B cell (primary cell): ENCODE data around the gene SWT1. TPM values are rescaled to one million over a fixed set of nuclear protein-coding genes. Genes with fewer than 3 reads are reported as not detected.

Experiments
- ATAC-seq: fragments of 200-7000 bp; cut with Tn5 transposase; one replicate; pipeline ENCODE4 v1.10.0; 2021; ENCODE audit warnings: low read depth, mild to moderate bottlenecking, moderate number of reproducible peaks, moderate library complexity
- CTCF ChIA-PET: fragments of 350-600 bp; sonication (Branson Sonifier 250); formaldehyde crosslinking; loops from one replicate; lab custom pipeline; 2021; ENCODE audit warnings: antibody characterized with exemption, inconsistent platforms; lab: Charles Lee
- POLR2A ChIA-PET: fragments of 350-600 bp; sonication (Branson Sonifier 250); formaldehyde crosslinking; loops from one replicate; lab custom pipeline; 2021; ENCODE audit warnings: antibody characterized with exemption; lab: Charles Lee
- DNase-seq: peaks from one replicate; pipeline ENCODE4 v3.0.0; 2013
- H2AFZ ChIP-seq: 2 replicates; pipeline ENCODE4 v1.6.1; 2012; ENCODE audit warnings: mild to moderate bottlenecking, low read depth, low read length; ENCODE audit not compliant: insufficient read depth, poor library complexity, severe bottlenecking
- H3K27ac ChIP-seq, 2 donors: 1 replicate in 1 of 2; 2 replicates in 1 of 2; pipeline ENCODE4 v1.5.1; 2012 to 2013; ENCODE audit warnings: low read length in 2 of 2, mild to moderate bottlenecking in 2 of 2, moderate library complexity in 1 of 2
- H3K27me3 ChIP-seq, 4 experiments: fragments of 200-600 bp in 1 of 4; sonication (generic) in 1 of 4; replicated peaks in 1 of 4; 1 replicate in 2 of 4; 2 replicates in 2 of 4; pipeline versions ENCODE4 v1.6.1 to v1.7.0; 2013 to 2016; ENCODE audit warnings: low read length in 3 of 4, mild to moderate bottlenecking in 2 of 4, mixed read lengths in 1 of 4, moderate library complexity in 1 of 4; ENCODE audit not compliant: insufficient read depth in 4 of 4, control insufficient read depth in 3 of 4; ENCODE audit errors: control extremely low read depth in 1 of 4
- H3K36me3 ChIP-seq, 2 experiments: replicated peaks in 1 of 2; 1 replicate in 1 of 2; 2 replicates in 1 of 2; pipeline versions ENCODE4 v1.6.1 to v1.7.1; 2013; ENCODE audit warnings: low read length in 1 of 2; ENCODE audit not compliant: insufficient read depth in 2 of 2, control insufficient read depth in 1 of 2; ENCODE audit errors: control extremely low read depth in 1 of 2, extremely low read depth in 1 of 2
- H3K4me1 ChIP-seq, 2 donors: fragments of 200-600 bp in 1 of 2; sonication (generic) in 1 of 2; 1 replicate in 1 of 2; 2 replicates in 1 of 2; pipeline versions ENCODE4 v1.5.1 to v1.6.1; 2013 to 2017; ENCODE audit warnings: low read length in 2 of 2; ENCODE audit not compliant: control insufficient read depth in 2 of 2, insufficient read depth in 2 of 2
- H3K4me2 ChIP-seq: replicated peaks from 2 replicates; pipeline ENCODE3; 2012; ENCODE audit warnings: mild to moderate bottlenecking, low read depth, low read length; ENCODE audit not compliant: poor library complexity, severe bottlenecking
- H3K4me3 ChIP-seq, 5 experiments: fragments of 200-600 bp in 1 of 5; sonication (generic) in 1 of 5; 1 replicate in 3 of 5; 2 replicates in 2 of 5; pipeline versions ENCODE4 v1.5.1 to v1.7.0; 2011 to 2016; ENCODE audit warnings: low read length in 4 of 5, mild to moderate bottlenecking in 4 of 5, low read depth in 2 of 5, control low read depth in 1 of 5, moderate library complexity in 1 of 5; ENCODE audit not compliant: insufficient read depth in 1 of 5; ENCODE audit errors: control extremely low read depth in 1 of 5, extremely low read depth in 1 of 5
- H3K79me2 ChIP-seq: fragments of 200-600 bp; sonication (generic); one replicate; pipeline ENCODE4 v1.6.0; 2016; ENCODE audit warnings: low read length; ENCODE audit not compliant: control insufficient read depth, insufficient read depth
- H3K9ac ChIP-seq: fragments of 200-600 bp; sonication (generic); 2 replicates; pipeline ENCODE4 v1.6.1; 2017; ENCODE audit warnings: mild to moderate bottlenecking, low read length, moderate library complexity
- H3K9me3 ChIP-seq, 3 donors: one replicate each; pipeline versions ENCODE4 v1.6.1 to v1.7.1; 2013; ENCODE audit warnings: low read length in 2 of 3; ENCODE audit not compliant: control insufficient read depth in 2 of 3, insufficient read depth in 1 of 3; ENCODE audit errors: control extremely low read depth in 1 of 3
- H4K20me1 ChIP-seq: 2 replicates; pipeline ENCODE4 v1.6.0; 2012; ENCODE audit warnings: mild to moderate bottlenecking, low read length; ENCODE audit not compliant: insufficient read depth, control insufficient read depth, poor library complexity, severe bottlenecking
- H3K27ac Mint-ChIP-seq: one replicate; pipeline ENCODE4 v1.8.0; 2021; ENCODE audit warnings: mixed read lengths
- H3K27me3 Mint-ChIP-seq: one replicate; pipeline ENCODE4 v1.8.0; 2021; ENCODE audit warnings: mixed read lengths
- H3K4me1 Mint-ChIP-seq: one replicate; pipeline ENCODE4 v1.8.0; 2021; ENCODE audit warnings: mixed read lengths
- H3K4me3 Mint-ChIP-seq: one replicate; pipeline ENCODE4 v1.8.0; 2021; ENCODE audit warnings: mixed read lengths
- H3K9me3 Mint-ChIP-seq: one replicate; pipeline ENCODE4 v1.8.0; 2022; ENCODE audit warnings: mixed read lengths; ENCODE audit not compliant: insufficient read depth
- EZH2 ChIP-seq: IDR thresholded peaks from 2 replicates; pipeline ENCODE4 v1.6.1; 2012; ENCODE audit warnings: borderline replicate concordance, low read depth, mild to moderate bottlenecking, moderate library complexity, low read length; ENCODE audit not compliant: insufficient read depth, poor library complexity, severe bottlenecking
- WGBS: methylation state at CpG from one replicate; pipeline ENCODE4 v1.1.5; 2013; ENCODE audit warnings: missing lambda C conversion rate; ENCODE audit not compliant: insufficient coverage; 5-methylcytosine and 5-hydroxymethylcytosine counted together
- intact Hi-C: fragments of 100-400 bp; cut with micrococcal nuclease; formaldehyde crosslinking; loops from one replicate; pipeline ENCODE4 v1.10.0; 2022
- polyA plus RNA-seq: library from polyadenylated mRNA; depleted of rRNA; stranded (reverse); fragments of >200 nt; gene quantifications from 2 replicates; pipeline ENCODE4 v1.2.3, GENCODE V29; 2012
- total RNA-seq, 2 donors: library from RNA; stranded (reverse); fragments of 120-200 nt in 1 of 2; gene quantifications; 1 replicate in 1 of 2; 2 replicates in 1 of 2; pipeline versions ENCODE4 v1.2.3 to v1.2.4, GENCODE V29; 2013 to 2022
- TF ChIP-seq, protein P1 (sequence below): fragments of 200-600 bp; IDR thresholded peaks from one replicate; pipeline ENCODE4 v1.8.0; 2022; ENCODE audit warnings: antibody characterized with exemption, mild to moderate bottlenecking

SWT1 gene
- total and polyA plus RNA-seq, 2 donors (not counting 1 experiment from before 2014, with no cell fraction given) = 2.1 to 8.5 TPM

DNA sequence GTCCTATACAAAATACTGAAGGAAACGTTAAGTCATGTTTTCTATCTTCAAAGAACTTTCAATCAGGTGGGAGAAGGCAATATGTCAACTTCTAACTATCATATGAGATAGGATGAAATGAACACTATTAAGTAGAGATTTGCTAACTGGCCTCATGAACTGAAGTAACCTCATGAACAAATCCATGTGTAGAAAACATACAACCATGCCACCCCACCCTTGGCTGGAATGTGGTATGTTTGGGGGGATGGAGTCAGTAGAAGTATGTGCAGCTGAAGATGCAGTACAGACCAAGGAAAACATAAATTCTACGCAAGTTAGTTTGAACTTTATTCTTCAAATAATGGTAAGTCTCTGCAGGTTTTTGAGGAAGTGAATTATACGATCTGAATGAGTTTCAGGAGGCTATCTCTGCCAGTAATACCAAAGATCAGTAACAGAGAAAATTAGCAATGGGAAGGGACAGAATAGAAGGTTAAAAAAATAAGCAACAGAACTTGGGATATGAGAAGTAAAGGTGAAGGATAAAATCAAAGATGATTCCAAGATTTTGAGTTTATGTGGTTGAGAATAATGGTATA, 4.7 kb upstream of the SWT1 start:
- no peak overlapping the region for H3K9ac ChIP-seq
- no peak overlapping the region for H2AFZ ChIP-seq
- no peaks in the 10 kb centered on the region for H3K27me3 ChIP-seq
- no peaks in the 10 kb centered on the region for H4K20me1 ChIP-seq
- peaks cover 35% of the 10 kb centered on the region for H3K4me1 Mint-ChIP-seq
- ATAC-seq = no peak
- intact Hi-C loops = no loop called here
- H3K27me3 Mint-ChIP-seq = no peaks in the 10 kb centered on the region
- DNase-seq = no peak
- H3K79me2 ChIP-seq = peaks cover 52% of the 10 kb centered on the region
- peak overlapping the region; percentile 14 for H3K4me3 Mint-ChIP-seq
- ChIA-PET POLR2A (no interaction called here), CTCF (interaction anchor here (0.7 kb wide), 1 partner anchor 164 kb away, joined by 3 read pairs; no protein-coding TSS in a partner anchor)
- H3K27ac ChIP-seq = peak overlapping the region in 1 of 2 donors; percentile 11
- H3K4me3 ChIP-seq = no peak overlapping the region
- H3K9me3 ChIP-seq = no peaks in the 10 kb centered on the region
- peaks cover 4 to 30% of the 10 kb centered on the region in 2 donors for H3K4me1 ChIP-seq
- TF ChIP-seq, protein P1, sequence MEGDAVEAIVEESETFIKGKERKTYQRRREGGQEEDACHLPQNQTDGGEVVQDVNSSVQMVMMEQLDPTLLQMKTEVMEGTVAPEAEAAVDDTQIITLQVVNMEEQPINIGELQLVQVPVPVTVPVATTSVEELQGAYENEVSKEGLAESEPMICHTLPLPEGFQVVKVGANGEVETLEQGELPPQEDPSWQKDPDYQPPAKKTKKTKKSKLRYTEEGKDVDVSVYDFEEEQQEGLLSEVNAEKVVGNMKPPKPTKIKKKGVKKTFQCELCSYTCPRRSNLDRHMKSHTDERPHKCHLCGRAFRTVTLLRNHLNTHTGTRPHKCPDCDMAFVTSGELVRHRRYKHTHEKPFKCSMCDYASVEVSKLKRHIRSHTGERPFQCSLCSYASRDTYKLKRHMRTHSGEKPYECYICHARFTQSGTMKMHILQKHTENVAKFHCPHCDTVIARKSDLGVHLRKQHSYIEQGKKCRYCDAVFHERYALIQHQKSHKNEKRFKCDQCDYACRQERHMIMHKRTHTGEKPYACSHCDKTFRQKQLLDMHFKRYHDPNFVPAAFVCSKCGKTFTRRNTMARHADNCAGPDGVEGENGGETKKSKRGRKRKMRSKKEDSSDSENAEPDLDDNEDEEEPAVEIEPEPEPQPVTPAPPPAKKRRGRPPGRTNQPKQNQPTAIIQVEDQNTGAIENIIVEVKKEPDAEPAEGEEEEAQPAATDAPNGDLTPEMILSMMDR = no peak
- no peak for TF ChIP-seq EZH2
- no peaks in the 10 kb centered on the region for H3K9me3 Mint-ChIP-seq
- H3K36me3 ChIP-seq = peaks cover 13 to 36% of the 10 kb centered on the region in 2 experiments
- peak overlapping the region; percentile 17 for H3K4me2 ChIP-seq
- H3K27ac Mint-ChIP-seq = peak overlapping the region; percentile 33
- WGBS = no CpG with 5 or more reads among the region's 3 CpGs

DNA sequence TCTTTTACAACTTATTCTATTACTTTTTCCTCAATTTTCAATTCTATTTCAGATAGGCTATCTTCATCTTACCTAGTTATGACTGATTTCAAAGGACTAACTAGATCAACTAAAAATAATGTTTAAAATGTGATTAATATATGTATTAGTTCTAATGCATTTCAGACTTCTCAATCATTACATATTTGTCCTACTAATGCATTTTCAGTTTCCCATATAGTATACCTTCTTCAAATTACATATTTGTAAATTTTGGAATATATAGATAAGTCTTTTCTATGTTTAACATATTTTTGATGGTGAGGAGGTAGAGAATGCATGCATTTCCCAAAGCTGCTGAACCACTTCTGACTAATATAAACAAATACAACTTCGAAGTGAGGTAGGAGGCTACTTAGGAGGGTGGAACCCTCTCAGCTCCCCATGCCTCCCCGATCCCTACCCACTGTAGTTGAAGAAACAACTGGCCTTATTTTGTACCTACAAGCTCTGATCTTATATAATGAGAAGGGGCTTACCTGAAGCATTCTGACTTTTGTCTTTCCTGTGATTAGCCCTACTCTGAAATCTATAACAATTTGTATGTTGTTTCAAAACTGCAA, 2.0 kb upstream of the SWT1 start:
- Histone ChIP-seq H3K9me3 (no peaks in the 10 kb centered on the region), H3K9ac (peak overlapping the region; percentile 100), H2AFZ (no peak overlapping the region), H3K79me2 (peaks cover 52% of the 10 kb centered on the region), H3K4me3 (peak overlapping the region in 3 of 5 experiments; percentile 84 to 98 (median 86)), H3K36me3 (peaks cover 4 to 13% of the 10 kb centered on the region in 2 experiments), H4K20me1 (no peaks in the 10 kb centered on the region), H3K27me3 (no peaks in the 10 kb centered on the region), H3K4me1 (peaks cover 11 to 36% of the 10 kb centered on the region in 2 donors), H3K4me2 (peak overlapping the region; percentile 97), H3K27ac (peak overlapping the region; percentile 98 to 100)
- TF ChIP-seq EZH2 = no peak
- TF ChIP-seq, protein P1 = no peak
- peak overlapping the region; percentile 87 for H3K27ac Mint-ChIP-seq
- no peaks in the 10 kb centered on the region for H3K27me3 Mint-ChIP-seq
- ChIA-PET CTCF (interaction anchor here (0.7 to 2.6 kb wide), 3 partner anchors 14 to 540 kb away, joined by 3 to 11 read pairs (median 11); no protein-coding TSS in a partner anchor), POLR2A (no interaction called here)
- intact Hi-C loops = loop anchor here (5.0 kb wide), 1 partner anchor 183 kb away; the partner anchor contains the start of gene NIBAN1
- H3K4me3 Mint-ChIP-seq = peak overlapping the region; percentile 93
- ATAC-seq = no peak
- DNase-seq = peak; percentile 17
- H3K4me1 Mint-ChIP-seq = peaks cover 46% of the 10 kb centered on the region
- WGBS = no CpG with 5 or more reads among the region's 2 CpGs
- no peaks in the 10 kb centered on the region for H3K9me3 Mint-ChIP-seq
